ENCODE results near the gene TMEM8B.

Gene TMEM8B

GRCh38 chr9:35862328-35862727, 33.3 kb downstream of the TMEM8B start:
- no peak overlapping the region for H3K4me3 ChIP-seq (replicated peaks; ENCODE audit: low read depth, low read length)
- DNase-seq (ENCODE audit: extremely low read depth, low read depth): no peak
- no peak for TF ChIP-seq CTCF (IDR thresholded peaks at IDR 0.05; ENCODE audit: low read depth, low read length, missing control alignments)

- no peak for DNase-seq (ENCODE audit: extremely low read depth, low read depth)
- no peak for TF ChIP-seq CTCF (IDR thresholded peaks at IDR 0.05; ENCODE audit: low read depth, low read length, missing control alignments)
- no peak overlapping the region for H3K4me3 ChIP-seq (replicated peaks; ENCODE audit: low read depth, low read length)
Measured at GRCh38 chr9:35863583-35863982, 34.6 kb downstream of the TMEM8B start.

GRCh38 chr9:35864695-35865255, 35.7 kb downstream of the TMEM8B start:
- H3K4me3 ChIP-seq (replicated peaks; ENCODE audit: low read depth, low read length): no peak overlapping the region
- no peak for DNase-seq (ENCODE audit: extremely low read depth, low read depth)
- no peak for TF ChIP-seq CTCF (IDR thresholded peaks at IDR 0.05; ENCODE audit: low read depth, low read length, missing control alignments)

GRCh38 chr9:35867538-35867937, 38.5 kb downstream of the TMEM8B start:
- no peak for TF ChIP-seq CTCF (IDR thresholded peaks at IDR 0.05; ENCODE audit: low read depth, low read length, missing control alignments)
- no peak for DNase-seq (ENCODE audit: extremely low read depth, low read depth)
- H3K4me3 ChIP-seq (replicated peaks; ENCODE audit: low read depth, low read length): no peak overlapping the region

- no peak for DNase-seq (ENCODE audit: extremely low read depth, low read depth)
- H3K4me3 ChIP-seq (replicated peaks; ENCODE audit: low read depth, low read length): no peak overlapping the region
- no peak for TF ChIP-seq CTCF (IDR thresholded peaks at IDR 0.05; ENCODE audit: low read depth, low read length, missing control alignments)
Measured at GRCh38 chr9:35868933-35869332, 39.9 kb downstream of the TMEM8B start.

- no peak for TF ChIP-seq CTCF (IDR thresholded peaks at IDR 0.05; ENCODE audit: low read depth, low read length, missing control alignments)
- H3K4me3 ChIP-seq (replicated peaks; ENCODE audit: low read depth, low read length): no peak overlapping the region
- DNase-seq (ENCODE audit: extremely low read depth, low read depth): no peak
Measured at GRCh38 chr9:35869621-35870216, 40.7 kb downstream of the TMEM8B start.

Data from HFF-Myc (cell line).